IPS-18c (cell line): ENCODE results near the gene SLC13A5.
"Not testable (repeated sequence)": the region's sequence is repeated elsewhere in the genome, so short reads cannot be mapped to it uniquely, and the experiment has no call there.

Experiments used
- H3K4me3 ChIP-seq: 2 replicates; pipeline ENCODE4 v1.7.0; 2013; ENCODE audit warnings: low read depth, mild to moderate bottlenecking, low read length, moderate library complexity; ENCODE audit not compliant: insufficient read depth
- H3K9me3 ChIP-seq: one replicate; pipeline ENCODE4 v1.6.1; 2013; ENCODE audit warnings: mild to moderate bottlenecking, low read length, moderate library complexity; ENCODE audit not compliant: control insufficient read depth, insufficient read depth

Gene SLC13A5

DNA sequence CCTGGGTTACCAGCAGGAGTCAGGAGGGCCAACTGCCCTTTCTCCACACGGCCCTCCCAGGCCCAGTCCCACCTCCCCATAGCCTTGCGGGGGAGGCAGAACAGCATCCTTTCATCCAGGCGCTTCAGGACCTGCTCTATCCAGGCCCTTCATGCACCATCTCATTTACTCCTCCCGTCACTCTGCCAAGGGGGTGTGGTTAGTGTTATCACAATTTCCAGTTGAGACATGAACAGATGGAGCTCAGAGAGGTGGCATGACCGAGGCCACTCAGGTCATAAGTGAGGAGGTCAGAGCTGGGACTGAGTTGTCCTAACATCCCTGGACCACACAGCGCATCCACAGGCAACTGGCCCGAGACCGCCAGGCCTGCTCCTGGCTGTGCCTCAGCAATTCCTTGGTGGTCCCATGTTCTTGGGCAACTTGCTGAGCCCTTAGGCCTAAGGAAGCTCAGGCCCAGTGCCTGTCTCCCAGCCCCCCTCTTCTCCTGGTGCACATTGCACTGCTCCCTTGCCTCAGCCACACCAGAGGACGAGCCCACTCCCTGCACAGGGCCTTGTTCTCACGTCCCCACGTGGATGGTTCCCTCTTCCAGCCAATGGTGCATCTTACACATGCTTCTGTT, 37.9 kb downstream of the SLC13A5 start:
- Histone ChIP-seq H3K9me3 (no peaks in the 10 kb centered on the region), H3K4me3 (no peak overlapping the region)

DNA sequence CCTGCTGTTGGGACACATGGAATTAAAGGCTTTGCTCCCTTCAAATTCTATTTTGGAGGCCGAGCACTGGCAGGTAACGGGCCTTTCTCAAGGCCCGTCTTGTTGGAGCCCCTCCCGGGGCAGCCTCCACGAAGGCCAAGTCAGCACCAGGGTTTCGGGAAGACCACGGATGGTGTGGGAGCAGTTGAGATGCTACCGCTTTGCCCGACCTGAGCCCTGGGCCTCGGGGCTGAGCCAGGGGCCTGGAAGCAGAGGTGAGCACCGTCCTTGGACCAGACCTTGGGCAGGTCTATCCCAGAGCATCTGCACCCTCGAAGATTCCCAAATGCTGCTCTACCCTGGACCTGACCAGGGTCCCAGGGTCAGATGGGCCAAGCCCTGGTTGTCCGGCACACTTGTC, 38.6 kb downstream of the SLC13A5 start:
- Histone ChIP-seq H3K4me3 (no peak overlapping the region), H3K9me3 (no peaks in the 10 kb centered on the region)

DNA sequence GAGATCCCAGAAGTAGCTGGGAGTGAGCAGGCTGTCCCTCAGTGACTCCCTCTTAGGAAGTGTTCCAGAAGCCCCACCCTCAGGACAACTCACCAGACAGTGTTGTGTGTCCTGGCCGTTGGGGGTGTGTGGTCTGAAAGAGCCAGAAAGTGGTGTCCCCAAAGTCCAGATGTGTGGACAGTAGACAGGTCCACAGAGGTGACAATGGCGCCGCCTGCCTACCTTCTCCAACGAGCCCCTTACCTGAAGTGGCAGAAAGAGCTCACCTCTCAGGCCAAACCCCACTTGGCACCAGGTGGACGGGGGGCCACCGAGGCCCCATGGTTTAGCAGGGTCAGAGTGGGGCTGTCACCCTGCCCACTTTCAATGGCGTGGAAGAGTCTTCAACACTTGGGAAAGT, 41.7 kb downstream of the SLC13A5 start:
- Histone ChIP-seq H3K4me3 (no peak overlapping the region), H3K9me3 (no peaks in the 10 kb centered on the region)

DNA sequence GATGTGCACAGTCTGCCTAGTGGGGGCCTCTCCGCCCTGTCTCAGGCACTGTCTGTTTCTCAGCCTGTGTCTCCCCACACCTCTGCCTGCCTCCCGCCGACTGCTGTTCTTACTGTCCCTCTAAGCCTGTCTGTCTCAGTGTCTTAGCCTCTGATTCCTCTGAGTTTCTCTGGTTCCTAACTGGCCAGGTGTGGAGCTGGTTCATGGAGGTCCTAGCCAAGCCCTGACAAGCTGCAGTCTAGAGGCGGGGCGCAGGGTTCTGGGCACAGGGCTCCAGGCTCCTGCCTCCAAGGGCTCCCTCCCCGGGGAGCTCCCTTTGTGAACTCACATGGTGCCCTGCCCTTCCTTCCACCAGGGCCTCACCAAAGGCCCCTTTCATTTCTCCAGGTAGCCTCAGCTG, 42.2 kb downstream of the SLC13A5 start:
- no peak overlapping the region for H3K4me3 ChIP-seq

DNA sequence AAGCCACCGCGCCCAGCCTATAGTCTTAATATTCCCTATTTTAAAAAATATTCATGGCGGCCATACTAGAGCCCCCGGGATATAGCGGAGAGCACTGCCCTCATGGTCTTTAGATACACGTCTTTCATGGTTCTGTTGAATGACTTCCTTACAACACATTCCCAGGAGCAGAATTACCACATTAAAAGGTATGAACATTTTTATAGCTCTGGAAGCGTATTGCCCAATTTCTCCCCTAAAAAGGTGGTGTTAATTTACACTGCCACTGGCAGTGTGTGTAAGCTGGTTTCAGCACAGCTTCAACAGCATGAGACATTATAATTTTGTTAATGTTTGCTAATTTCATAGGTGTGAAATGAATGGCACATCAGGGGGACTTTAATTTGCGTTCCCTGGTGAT, 42.6 kb downstream of the SLC13A5 start:
- no peaks in the 10 kb centered on the region for H3K9me3 ChIP-seq

More for the DNA sequence above, 42.2 kb downstream of the SLC13A5 start:
- H3K9me3 ChIP-seq: no peaks in the 10 kb centered on the region

DNA sequence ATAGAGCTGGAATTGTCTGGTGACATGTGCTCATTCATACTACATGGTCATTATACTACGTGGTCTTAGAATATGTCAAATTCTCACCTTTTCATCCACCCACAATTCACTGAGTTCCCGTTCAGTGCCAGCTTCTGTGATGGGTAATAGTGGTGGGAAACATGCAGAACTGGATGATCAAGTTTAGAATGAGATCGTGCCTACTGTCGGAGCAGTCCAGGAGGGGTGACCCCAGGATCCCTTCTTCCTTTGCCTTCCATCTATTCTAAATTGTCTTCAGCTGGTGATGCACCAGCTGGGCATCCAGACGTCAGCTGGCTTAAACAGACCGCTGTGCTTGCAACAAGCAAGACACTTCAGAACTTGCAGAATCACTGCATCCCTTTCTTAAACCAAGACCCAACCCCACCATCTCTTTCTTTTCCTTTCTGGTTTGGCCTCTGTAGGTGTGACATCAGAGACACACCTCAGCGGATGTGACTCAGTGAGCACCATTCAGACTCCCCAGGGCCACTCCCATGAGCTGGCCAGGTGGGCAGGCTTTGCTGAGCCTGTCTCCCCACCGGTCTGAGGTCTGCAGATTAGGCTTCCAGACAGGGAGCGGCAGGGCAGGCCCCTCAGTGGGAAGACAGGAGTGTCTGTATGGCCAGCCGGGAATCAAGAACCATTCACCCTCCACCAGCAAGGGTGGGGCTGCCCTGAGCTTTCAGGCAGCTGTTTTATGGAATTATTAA, 43.5 kb downstream of the SLC13A5 start:
- no peak overlapping the region for H3K4me3 ChIP-seq
- H3K9me3 ChIP-seq: no peaks in the 10 kb centered on the region

More for the DNA sequence above, 42.6 kb downstream of the SLC13A5 start:
- H3K4me3 ChIP-seq: no peak overlapping the region

DNA sequence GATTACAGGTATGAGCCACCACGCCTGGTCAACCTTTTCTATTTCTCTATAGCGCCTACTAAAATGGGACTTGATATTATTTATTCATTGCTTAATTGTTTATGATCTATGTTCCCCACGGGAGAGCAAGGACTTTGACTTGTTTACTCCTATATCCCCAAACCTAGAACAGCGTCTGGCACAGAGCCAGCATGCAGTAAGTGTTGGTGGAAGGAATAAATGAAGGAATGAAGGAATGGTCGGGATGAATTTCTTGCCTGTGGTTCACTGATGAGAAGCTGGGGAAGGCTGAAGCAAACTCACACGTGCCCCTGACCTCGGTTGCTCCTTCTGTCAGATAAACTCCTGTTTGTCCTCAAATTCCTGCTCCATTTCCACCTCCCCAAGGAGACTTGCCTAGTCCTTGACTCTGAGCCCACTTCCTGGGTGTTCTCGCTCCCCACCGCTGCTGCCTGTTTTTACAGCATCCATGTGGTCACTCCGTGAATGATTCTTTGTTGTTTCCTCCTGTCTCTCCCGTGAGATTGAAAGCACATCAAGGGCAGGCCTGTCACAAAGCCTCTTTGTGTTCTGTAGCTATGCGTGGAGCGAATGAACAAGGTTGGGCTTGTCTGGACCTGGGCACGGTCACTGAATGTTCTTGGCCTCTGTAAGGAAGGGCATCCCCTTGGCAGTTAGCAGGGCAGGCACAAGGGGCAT, 44.3 kb downstream of the SLC13A5 start:
- H3K4me3 ChIP-seq: no peak overlapping the region
- H3K9me3 ChIP-seq: no peaks in the 10 kb centered on the region

DNA sequence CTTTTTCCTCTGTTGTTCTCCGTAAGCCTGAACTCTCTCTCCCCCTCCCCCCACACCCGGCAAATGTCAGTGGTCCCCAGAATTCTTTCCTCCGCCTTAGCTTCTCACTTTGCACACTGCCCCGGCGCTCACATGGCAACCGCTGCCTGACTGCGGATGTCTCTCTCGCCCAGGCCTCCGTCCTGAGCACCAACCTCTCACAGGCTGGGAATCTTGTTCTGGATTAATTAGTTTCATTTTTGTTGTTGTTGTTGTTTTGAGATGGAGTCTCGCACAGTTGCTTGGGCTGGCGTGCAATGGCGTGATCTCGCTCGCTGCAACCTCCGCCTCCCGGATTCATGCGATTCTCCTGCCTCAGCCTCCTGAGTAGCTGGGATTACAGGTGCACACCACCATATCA, 45.0 kb downstream of the SLC13A5 start:
- no peak overlapping the region for H3K4me3 ChIP-seq
- no peaks in the 10 kb centered on the region for H3K9me3 ChIP-seq

DNA sequence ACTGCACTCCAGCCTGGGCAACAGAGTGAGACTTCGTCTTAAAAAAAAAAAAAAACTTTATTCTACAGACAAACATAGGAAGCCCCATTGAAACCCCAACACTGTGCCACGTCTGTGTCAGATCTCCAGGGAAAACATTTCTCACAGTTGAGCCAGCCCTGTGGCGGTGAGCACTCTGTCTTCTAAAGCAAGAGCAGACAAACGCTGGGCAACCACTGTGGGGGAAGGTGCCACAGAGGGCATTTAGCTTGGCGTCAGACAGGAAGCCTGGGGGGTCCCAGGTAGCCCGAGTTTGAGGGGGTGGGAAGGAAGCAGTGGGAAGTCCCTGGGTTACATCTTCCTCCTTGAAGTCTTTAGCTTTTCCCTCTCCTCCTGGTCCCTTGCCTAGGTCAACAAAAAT, 45.7 kb downstream of the SLC13A5 start:
- Histone ChIP-seq H3K9me3 (no peaks in the 10 kb centered on the region), H3K4me3 (no peak overlapping the region)

DNA sequence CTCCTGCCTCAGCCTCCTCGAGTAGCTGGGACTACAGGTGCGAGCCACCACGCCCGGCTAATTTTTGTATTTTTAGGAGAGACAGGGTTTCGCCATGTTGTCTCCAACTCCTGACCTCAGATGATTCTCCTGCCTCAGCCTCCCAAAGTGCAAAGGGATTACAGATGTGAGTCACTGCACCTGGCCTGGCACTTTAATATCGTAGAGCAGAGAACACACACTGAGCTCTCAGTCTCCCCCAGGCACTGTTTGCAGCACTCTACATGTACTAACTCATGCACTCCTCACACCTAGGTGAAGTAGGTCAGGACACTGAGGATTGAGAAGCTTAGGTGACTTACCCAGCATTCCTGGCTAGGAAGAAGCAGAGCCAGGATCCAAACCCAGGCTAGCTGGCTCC, 46.6 kb downstream of the SLC13A5 start:
- no peak overlapping the region for H3K4me3 ChIP-seq

DNA sequence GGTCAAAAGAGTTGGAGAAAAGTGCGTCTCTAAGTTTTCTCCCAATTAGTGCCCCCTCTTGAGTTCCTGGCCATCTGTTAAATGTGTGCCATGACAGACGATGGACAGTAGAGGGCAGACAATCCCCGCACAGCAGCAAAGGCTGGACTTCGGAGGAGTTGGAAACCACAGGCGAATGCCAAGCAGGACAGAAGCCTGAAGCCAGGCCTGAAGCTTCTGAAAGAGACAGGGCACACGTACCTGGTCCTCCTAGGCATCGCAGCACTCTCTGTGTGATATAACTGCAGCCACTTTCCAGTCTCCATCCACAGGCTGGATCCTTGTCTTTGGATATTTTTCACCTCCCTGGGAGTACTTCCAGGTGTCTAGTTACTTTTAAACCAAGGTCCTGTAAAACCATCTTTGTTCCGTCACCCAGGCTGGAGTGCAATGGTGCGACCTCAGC, 47.1 kb downstream of the SLC13A5 start:
- Histone ChIP-seq H3K9me3 (no peaks in the 10 kb centered on the region), H3K4me3 (no peak overlapping the region)

More for the DNA sequence above, 46.6 kb downstream of the SLC13A5 start:
- no peaks in the 10 kb centered on the region for H3K9me3 ChIP-seq

DNA sequence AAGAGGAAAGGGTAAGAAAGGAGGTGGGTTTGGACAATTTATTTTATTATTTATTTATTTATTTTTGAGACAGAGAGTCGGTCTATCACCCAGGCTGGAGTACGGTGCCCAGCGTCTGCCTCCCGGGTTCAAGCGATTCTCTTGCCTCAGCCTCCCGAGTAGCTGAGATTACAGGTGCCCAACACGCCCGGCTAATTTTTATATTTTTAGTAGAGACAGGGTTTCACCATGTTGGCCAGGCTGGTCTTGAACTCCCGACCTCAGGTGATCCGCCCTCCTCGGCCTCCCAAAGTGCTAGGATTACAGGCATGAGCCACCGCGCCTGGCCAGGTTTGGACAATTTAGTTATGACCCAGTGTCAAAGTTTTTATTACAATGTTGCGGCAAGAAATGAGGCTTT, 50.0 kb downstream of the SLC13A5 start:
- H3K4me3 ChIP-seq, H3K9me3 ChIP-seq: not testable (repeated sequence)

DNA sequence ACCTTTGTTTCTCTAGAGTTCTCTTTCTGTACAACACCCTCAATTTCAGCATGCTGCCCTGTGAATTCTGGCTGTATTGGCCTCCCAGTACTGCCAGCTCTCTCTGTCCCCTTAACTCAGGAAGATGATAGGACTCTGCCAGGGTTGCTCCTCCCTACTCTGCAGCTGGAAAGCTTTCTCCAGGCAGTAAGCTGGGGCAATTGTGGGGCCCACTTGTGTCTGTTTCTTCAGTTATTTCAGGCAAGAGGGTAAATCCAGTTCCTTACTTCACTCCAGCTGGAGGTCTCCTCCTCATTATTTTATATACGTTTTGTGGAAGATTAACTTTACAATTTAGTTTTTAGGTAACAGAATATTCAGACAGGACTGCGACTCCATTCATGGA, 51.7 kb downstream of the SLC13A5 start:
- H3K9me3 ChIP-seq: no peaks in the 10 kb centered on the region
- H3K4me3 ChIP-seq: no peak overlapping the region

DNA sequence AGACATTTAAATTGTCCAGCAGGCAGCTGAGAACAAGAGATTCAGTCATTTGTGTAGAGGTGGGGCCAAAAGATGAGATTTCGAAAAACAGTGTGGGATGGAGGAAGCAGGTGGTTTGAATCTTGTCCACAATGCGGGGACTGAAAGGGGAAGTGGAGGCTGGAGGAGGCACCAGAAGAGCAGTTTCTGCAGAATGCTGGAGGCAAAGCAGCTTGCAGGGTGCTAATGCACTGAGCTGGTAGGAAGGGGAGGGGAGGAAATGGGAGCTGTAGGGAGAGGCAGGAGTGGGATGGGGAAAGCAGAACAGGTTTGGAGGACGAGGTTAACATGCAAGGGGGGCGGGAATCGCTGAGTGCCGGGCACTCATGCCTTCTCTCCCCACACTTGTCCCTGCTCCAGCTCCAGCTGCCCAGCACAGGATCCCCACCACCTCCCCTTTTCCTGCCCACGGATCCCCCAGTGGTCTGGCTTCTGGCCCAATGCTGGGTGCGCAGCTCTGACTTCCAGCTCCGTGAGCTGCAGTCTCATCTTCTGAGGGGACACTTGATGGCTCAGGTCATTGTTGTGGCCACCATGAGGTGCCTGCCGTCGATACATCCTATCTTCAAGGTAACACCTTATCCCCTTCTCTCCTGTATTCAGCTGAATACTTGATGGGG, 52.2 kb downstream of the SLC13A5 start:
- no peak overlapping the region for H3K4me3 ChIP-seq
- H3K9me3 ChIP-seq: no peaks in the 10 kb centered on the region

DNA sequence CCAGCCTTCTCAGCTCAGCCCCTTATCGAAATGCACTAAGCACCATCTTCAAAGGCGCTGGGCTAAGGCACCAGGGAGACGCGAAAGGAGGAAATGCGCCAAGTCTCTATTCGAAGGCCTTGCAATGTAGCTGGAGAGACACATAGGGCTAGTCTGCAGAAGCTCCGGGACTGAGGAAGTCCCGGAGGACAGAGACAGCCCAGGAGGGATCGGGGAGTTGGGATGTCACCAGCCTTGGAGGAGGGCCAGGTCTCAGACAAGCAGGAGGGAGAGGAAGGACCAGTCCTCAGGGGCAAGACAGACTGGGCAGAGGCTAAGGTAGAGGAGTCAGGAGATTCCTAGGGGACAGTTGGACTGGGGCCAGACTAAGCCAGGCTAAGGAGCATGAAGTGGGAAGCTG, 53.1 kb downstream of the SLC13A5 start:
- H3K9me3 ChIP-seq: no peaks in the 10 kb centered on the region
- no peak overlapping the region for H3K4me3 ChIP-seq

DNA sequence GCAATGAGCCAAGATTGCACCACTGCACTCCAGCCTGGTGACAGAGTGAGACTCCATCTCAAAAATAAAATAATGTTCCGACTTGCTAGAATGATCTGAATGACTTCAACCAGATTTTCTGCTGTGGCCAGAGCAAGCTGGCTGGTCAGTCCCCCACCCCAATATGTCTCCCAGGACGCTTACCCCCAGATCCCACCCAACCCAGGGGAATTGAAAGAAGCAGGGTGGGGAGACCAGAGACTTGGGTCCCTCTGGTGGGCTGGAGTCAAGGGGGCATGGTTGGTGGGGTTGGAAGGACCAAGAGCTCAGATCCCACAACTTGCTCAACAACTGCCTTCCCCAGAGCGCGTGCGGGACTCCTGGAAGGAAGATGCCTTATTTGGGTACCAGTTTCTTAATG, 54.8 kb downstream of the SLC13A5 start:
- H3K9me3 ChIP-seq: not testable (repeated sequence)

DNA sequence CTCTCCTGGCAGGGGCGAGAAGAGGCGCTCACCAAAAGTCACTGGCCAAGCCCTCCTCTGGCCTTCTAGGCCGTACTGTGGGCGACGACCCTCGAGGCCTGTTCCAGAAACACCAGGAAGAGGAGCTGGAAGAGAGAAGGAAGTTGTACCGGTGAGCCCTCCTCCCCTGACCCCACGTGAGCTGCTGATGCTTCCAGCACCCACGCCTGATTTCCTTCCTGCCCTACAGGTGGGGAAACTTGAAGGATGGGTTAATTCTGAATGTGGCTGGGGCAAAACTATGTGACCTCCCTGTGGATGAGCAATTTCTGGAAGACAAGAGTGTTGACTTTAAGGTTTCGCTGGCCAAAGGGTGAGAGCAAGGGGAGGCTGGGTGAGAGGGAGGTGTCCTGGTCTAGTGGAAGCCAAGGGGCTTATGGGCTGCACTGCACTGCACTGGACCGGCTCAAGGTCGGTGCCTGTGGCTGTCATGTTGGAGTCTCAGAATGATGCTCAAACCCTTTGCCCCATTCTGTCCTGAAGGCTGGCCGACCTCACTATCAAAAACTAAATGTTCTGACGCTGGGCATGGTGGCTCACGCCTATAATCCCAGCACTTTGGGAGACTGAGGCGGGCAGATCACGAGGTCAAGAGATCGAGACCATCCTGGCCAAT, 55.4 kb downstream of the SLC13A5 start:
- Histone ChIP-seq H3K9me3 (no peaks in the 10 kb centered on the region), H3K4me3 (peak overlapping the region; percentile 49)

More for the DNA sequence above, 54.8 kb downstream of the SLC13A5 start:
- H3K4me3 ChIP-seq: not testable (repeated sequence)
